Esophagus muscularis mucosa (tissue), 4 donors: ENCODE results near the gene UMOD.

Source experiments
- EP300 ChIP-seq: sonication (generic); formaldehyde crosslinking; IDR thresholded peaks from one replicate; pipeline ENCODE4 v1.6.1; 2017; ENCODE audit warnings: antibody characterized with exemption
- POLR2A ChIP-seq: fragments of 450-650 bp; IDR thresholded peaks from one replicate; pipeline ENCODE4 v1.6.1; 2017; ENCODE audit warnings: antibody characterized with exemption, moderate library complexity, mild to moderate bottlenecking, low read depth
- POLR2AphosphoS5 ChIP-seq, 2 donors: sonication (generic); formaldehyde crosslinking; IDR thresholded peaks; one replicate each; pipeline ENCODE4 v1.6.1; 2017; ENCODE audit warnings: antibody characterized with exemption in 2 of 2
- TF ChIP-seq, protein P1 (sequence below), 3 experiments: fragments of 200-600 bp in 2 of 3; fragments of 450-650 bp in 1 of 3; sonication (generic) in 2 of 3; IDR thresholded peaks; one replicate each; pipeline ENCODE4 v1.5.1; 2017 to 2019; ENCODE audit warnings: antibody characterized with exemption in 3 of 3, mild to moderate bottlenecking in 2 of 3, moderate library complexity in 1 of 3

DNA sequence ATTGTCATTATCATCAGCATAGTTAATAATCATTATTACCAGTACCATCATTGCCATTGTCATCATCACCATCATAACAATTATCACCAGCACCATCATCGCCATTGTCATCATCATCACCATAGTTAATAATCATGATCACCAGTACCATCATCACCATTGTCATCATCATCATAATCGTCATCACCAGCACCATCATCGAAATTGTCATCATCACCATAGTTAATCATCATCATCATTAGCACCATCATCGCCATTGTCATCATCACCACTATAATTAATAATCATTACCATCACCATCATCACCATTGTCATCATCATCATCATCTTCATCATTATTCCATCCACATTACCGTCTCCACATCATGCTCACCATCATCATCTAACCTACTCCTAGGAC is 38.5 kb upstream of the UMOD start:
- TF ChIP-seq, protein P1, sequence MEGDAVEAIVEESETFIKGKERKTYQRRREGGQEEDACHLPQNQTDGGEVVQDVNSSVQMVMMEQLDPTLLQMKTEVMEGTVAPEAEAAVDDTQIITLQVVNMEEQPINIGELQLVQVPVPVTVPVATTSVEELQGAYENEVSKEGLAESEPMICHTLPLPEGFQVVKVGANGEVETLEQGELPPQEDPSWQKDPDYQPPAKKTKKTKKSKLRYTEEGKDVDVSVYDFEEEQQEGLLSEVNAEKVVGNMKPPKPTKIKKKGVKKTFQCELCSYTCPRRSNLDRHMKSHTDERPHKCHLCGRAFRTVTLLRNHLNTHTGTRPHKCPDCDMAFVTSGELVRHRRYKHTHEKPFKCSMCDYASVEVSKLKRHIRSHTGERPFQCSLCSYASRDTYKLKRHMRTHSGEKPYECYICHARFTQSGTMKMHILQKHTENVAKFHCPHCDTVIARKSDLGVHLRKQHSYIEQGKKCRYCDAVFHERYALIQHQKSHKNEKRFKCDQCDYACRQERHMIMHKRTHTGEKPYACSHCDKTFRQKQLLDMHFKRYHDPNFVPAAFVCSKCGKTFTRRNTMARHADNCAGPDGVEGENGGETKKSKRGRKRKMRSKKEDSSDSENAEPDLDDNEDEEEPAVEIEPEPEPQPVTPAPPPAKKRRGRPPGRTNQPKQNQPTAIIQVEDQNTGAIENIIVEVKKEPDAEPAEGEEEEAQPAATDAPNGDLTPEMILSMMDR (IDR thresholded peaks at IDR 0.05) = no peak
- no peak for TF ChIP-seq POLR2A
- TF ChIP-seq POLR2AphosphoS5 (IDR thresholded peaks at IDR 0.05) = no peak
- TF ChIP-seq EP300 = no peak
